AG04450 (cell line): ENCODE data around the gene TAC4. TPM values are rescaled to one million over a fixed set of nuclear protein-coding genes. Genes with fewer than 3 reads are reported as not detected.

Source experiments
- CTCF ChIA-PET: fragments of 300-600, 350-600 bp; formaldehyde crosslinking; extraction: SDS; loops from one replicate; lab custom pipeline; 2022; ENCODE audit warnings: antibody characterized with exemption, inconsistent platforms; lab: Charles Lee
- POLR2A ChIA-PET: fragments of 350-600 bp; formaldehyde crosslinking; extraction: SDS; loops from one replicate; lab custom pipeline; 2021; ENCODE audit warnings: antibody characterized with exemption, inconsistent platforms; lab: Yijun Ruan, JAX
- DNase-seq: peaks from one replicate; pipeline ENCODE4 v3.0.0-alpha.2; 2011; ENCODE audit warnings: low read depth, low spot score
- H3K27ac ChIP-seq: one replicate; pipeline ENCODE4 v1.5.1; 2012; ENCODE audit warnings: low read depth, low read length, control low read depth
- H3K27me3 ChIP-seq: one replicate; pipeline ENCODE4 v1.6.0; 2012; ENCODE audit warnings: low read length; ENCODE audit not compliant: control insufficient read depth, insufficient read depth
- H3K4me3 ChIP-seq: 2 replicates; pipeline ENCODE4 v1.5.1; 2011; ENCODE audit warnings: mild to moderate bottlenecking, low read depth, low read length, control low read depth
- H3K9me3 ChIP-seq: 2 replicates; pipeline ENCODE4 v1.5.1; 2012; ENCODE audit warnings: low read length; ENCODE audit not compliant: control insufficient read depth, insufficient read depth
- polyA plus RNA-seq: library from polyadenylated mRNA; depleted of rRNA; stranded (reverse); fragments of >200 nt; gene quantifications from 2 replicates; pipeline ENCODE4 v1.2.3, GENCODE V29; 2011
- TF ChIP-seq, protein P1 (sequence below): IDR thresholded peaks from 2 replicates; pipeline ENCODE4 v1.5.1; 2011; ENCODE audit warnings: low read depth, low read length, control low read depth, inconsistent platforms

The TAC4 gene
- polyA plus RNA-seq, 1 experiment: not detected

GRCh38 chr17:49874911-49875310, 27.0 kb upstream of the TAC4 start:
- ChIA-PET POLR2A (no interaction called here), CTCF (interaction anchor here (1.0 to 2.7 kb wide), 2 partner anchors 14 to 123 kb away, joined by 6 to 11 read pairs; no protein-coding TSS in a partner anchor)
- Histone ChIP-seq H3K27ac (no peak overlapping the region), H3K4me3 (no peak overlapping the region), H3K9me3 (no peaks in the 10 kb centered on the region), H3K27me3 (peaks cover 46% of the 10 kb centered on the region)
- TF ChIP-seq, protein P1, sequence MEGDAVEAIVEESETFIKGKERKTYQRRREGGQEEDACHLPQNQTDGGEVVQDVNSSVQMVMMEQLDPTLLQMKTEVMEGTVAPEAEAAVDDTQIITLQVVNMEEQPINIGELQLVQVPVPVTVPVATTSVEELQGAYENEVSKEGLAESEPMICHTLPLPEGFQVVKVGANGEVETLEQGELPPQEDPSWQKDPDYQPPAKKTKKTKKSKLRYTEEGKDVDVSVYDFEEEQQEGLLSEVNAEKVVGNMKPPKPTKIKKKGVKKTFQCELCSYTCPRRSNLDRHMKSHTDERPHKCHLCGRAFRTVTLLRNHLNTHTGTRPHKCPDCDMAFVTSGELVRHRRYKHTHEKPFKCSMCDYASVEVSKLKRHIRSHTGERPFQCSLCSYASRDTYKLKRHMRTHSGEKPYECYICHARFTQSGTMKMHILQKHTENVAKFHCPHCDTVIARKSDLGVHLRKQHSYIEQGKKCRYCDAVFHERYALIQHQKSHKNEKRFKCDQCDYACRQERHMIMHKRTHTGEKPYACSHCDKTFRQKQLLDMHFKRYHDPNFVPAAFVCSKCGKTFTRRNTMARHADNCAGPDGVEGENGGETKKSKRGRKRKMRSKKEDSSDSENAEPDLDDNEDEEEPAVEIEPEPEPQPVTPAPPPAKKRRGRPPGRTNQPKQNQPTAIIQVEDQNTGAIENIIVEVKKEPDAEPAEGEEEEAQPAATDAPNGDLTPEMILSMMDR: no peak
- no peak for DNase-seq

DNA sequence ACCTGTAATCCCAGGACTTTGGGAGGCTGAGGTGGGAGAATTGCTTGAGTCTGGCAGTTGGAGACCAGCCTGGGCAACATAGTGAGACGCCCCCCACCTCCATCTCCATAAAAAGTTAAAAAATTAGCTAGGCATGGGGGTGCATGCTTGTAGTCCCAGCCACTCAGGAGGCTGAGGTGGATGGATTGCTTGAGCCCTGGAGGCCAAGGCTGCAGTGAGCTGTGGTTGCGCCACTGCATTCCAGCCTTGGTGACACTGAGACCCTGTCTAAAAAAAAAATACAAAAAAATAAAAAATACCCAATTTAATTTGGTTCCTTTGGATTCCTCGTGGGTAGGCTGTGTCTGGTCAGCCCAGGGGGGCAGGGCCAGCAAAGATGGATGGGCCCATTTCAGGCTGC, 26.1 kb upstream of the TAC4 start:
- DNase-seq: no peak
- Histone ChIP-seq H3K4me3 (no peak overlapping the region), H3K27me3 (peaks cover 46% of the 10 kb centered on the region), H3K9me3 (no peaks in the 10 kb centered on the region), H3K27ac (no peak overlapping the region)
- ChIA-PET CTCF (interaction anchor here (2.7 kb wide), 1 partner anchor 124 kb away, joined by 11 read pairs; no protein-coding TSS in a partner anchor), POLR2A (interaction anchor here (0.6 kb wide), 1 partner anchor 197 kb away, joined by 4 read pairs; no protein-coding TSS in a partner anchor)
- TF ChIP-seq, protein P1: no peak

- H3K27me3 ChIP-seq: peaks cover 48% of the 10 kb centered on the region
- POLR2A ChIA-PET: interaction anchor here (0.6 kb wide), 1 partner anchor 196 kb away, joined by 4 read pairs; no protein-coding TSS in a partner anchor
These were observed 25.6 kb upstream of the TAC4 start for GRCh38 chr17:49873466-49873865.

GRCh38 chr17:49872754-49873377, 25.0 kb upstream of the TAC4 start:
- peaks cover 53% of the 10 kb centered on the region for H3K27me3 ChIP-seq
- ChIA-PET POLR2A (no interaction called here), CTCF (interaction anchor here (1.0 to 2.7 kb wide), 2 partner anchors 8 to 125 kb away, joined by 3 to 11 read pairs; no protein-coding TSS in a partner anchor)
- no peak overlapping the region for H3K4me3 ChIP-seq
- H3K9me3 ChIP-seq: no peaks in the 10 kb centered on the region
- TF ChIP-seq, protein P1: no peak
- no peak for DNase-seq
- H3K27ac ChIP-seq: no peak overlapping the region

More at GRCh38 chr17:49873466-49873865, 25.6 kb upstream of the TAC4 start:
- no peak overlapping the region for H3K4me3 ChIP-seq
- DNase-seq: no peak
- CTCF ChIA-PET: interaction anchor here (2.7 kb wide), 1 partner anchor 124 kb away, joined by 11 read pairs; no protein-coding TSS in a partner anchor
- TF ChIP-seq, protein P1: no peak
- H3K27ac ChIP-seq: no peak overlapping the region
- no peaks in the 10 kb centered on the region for H3K9me3 ChIP-seq

DNA sequence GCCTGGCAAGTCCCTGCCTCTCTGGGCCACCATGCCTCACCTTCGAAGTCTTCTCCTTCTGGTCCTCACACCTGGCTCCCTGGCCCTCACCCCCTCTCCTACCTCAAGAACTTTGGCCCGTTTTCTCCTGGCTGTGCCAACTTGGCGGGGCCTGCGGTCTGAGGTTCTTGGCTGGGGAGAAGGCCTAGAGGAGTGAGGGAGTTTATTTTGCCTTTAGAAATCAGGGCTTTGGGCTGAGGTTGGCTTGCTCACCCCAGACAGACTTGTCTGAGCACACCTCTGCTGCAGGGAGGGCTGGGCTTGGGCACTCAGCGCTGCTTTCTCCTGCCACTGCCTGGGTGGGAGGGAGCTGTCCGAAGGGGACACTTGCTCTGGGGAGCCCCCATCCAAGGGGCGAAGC, 23.3 kb upstream of the TAC4 start:
- CTCF ChIA-PET: no interaction called here
- no peak overlapping the region for H3K27ac ChIP-seq
- no peak for DNase-seq
- TF ChIP-seq, protein P1: no peak
- POLR2A ChIA-PET: no interaction called here
- H3K4me3 ChIP-seq: no peak overlapping the region
- H3K9me3 ChIP-seq: no peaks in the 10 kb centered on the region
- H3K27me3 ChIP-seq: peaks cover 60% of the 10 kb centered on the region
